ENCODE measurements around the gene TRPV2.

- TF ChIP-seq CTCF (IDR thresholded peaks at IDR 0.05; ENCODE audit: low read depth, low read length, poor library complexity, severe bottlenecking) (no peak), EZH2phosphoT487 (IDR thresholded peaks at IDR 0.05; ENCODE audit: borderline replicate concordance, low read length) (no peak)
Measured at GRCh38 chr17:16427020-16427419, 11.6 kb downstream of the TRPV2 start.
